ENCODE measurements around the gene TMEM59L. TPM values are rescaled to one million over a fixed set of nuclear protein-coding genes. Genes with fewer than 3 reads are reported as not detected.

The TMEM59L gene
- total RNA-seq, result 1.2 TPM

DNA sequence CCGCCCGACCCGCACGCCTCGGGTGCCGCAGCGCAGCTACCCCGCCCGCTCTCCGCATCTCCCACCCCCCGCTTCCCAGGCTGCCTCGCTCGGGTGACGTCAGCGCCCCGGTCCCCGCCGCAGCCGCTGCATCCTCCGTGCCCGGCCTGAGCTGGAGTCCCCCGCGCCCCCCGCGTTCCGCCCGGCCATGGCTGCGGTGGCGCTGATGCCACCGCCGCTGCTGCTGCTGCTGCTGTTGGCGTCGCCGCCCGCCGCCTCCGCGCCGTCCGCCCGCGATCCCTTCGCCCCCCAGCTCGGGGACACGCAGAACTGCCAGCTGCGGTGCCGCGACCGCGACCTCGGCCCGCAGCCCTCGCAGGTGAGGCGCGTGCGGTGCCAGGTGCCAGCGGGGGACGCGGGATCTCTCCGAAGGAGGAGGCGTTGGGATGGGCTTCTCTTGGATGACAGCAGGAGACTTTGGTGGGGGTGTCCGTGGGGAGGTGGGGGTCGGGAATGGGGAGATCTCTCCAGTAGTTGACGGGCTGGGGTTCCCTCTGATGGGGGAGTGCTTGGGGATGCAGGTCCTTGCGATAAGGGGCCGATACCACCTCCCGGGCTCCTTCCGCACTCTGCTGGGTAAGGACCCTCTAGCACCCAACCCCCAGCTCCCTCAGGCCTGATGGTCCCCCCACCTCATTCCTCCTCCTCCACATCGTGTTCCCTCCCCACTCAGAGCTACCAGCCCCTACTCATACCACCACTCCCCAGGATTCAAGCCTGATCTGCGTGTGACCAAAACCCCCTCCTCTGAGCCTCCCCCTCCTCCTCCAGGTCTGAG, at the start of gene TMEM59L:
Gene TMEM59L (plus strand): TSS at position 99 of the 817 bp plus-strand sequence. CDS start 89 bp downstream, at position 188.
- intact Hi-C loops (cut with DNase I), result no loop called here
- peak; percentile 25 for ATAC-seq
- DNase-seq (ENCODE audit: low spot score), result no peak

DNA sequence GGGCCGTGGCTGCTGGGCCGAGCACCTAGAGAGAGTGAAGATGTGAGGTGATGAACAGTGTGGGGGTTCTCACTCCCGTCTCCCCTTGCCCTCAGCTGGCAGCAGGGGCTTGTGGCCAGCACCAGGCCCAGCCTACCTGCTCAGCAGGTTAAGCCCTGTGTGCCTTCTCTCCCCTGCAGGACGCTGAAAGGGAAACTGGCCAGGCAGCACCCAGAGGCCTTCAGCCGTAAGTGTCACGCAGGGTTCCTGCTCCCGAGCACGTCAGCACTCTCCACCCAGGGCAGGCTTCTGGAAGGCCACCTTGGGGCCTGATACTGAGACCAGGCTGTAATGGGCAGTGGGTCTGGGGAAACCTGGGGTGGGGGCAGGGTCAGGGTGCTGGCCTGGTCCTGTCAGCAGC, 45.7 kb upstream of the TMEM59L start:
- no peak for DNase-seq (ENCODE audit: low spot score)
- no peak for ATAC-seq
- intact Hi-C loops (cut with DNase I), result loop anchor here (10.0 kb wide), 1 partner anchor 92 kb away; no protein-coding TSS in a partner anchor

DNA sequence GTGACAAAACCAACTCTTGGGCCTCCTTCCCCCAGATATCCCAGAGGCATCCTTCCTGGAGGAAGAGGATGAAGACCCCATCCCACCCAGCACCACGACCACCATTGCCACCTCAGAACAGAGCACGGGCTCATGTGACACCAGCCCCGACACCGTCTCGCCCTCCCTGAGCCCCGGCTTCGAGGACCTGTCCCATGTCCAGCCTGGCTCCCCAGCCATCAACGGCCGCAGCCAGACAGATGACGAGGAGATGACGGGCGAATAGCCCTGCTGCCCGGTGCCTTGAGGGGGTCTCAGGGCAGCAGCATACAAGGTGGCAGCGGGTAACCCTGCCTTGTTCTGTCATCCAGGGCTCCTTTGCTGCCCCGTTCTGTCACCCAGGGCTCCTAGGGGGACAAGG, 44.3 kb upstream of the TMEM59L start:
- no peak for ATAC-seq
- no peak for DNase-seq (ENCODE audit: low spot score)
- intact Hi-C loops (cut with DNase I), result loop anchor here (10.0 kb wide), 1 partner anchor 94 kb away; no protein-coding TSS in a partner anchor

- DNase-seq (ENCODE audit: low spot score) (peak; percentile 99), ATAC-seq (peak; percentile 97)
- intact Hi-C loops (cut with DNase I), result no loop called here
Measured at GRCh38 chr19:18571564-18572344, 40.9 kb upstream of the TMEM59L start, which contains the start of gene UBA52. Gene UBA52 (plus strand): TSS chr19:18571857. CDS start chr19:18573301, 1,444 bp downstream.

GRCh38 chr19:18574691-18575291, 37.9 kb upstream of the TMEM59L start:
- ATAC-seq (no peak), DNase-seq (ENCODE audit: low spot score) (no peak)
- intact Hi-C loops (cut with DNase I), result no loop called here

GRCh38 chr19:18576383-18576782, 36.3 kb upstream of the TMEM59L start:
- intact Hi-C loops (cut with DNase I), result no loop called here
- DNase-seq (ENCODE audit: low spot score) (no peak), ATAC-seq (no peak)

DNA sequence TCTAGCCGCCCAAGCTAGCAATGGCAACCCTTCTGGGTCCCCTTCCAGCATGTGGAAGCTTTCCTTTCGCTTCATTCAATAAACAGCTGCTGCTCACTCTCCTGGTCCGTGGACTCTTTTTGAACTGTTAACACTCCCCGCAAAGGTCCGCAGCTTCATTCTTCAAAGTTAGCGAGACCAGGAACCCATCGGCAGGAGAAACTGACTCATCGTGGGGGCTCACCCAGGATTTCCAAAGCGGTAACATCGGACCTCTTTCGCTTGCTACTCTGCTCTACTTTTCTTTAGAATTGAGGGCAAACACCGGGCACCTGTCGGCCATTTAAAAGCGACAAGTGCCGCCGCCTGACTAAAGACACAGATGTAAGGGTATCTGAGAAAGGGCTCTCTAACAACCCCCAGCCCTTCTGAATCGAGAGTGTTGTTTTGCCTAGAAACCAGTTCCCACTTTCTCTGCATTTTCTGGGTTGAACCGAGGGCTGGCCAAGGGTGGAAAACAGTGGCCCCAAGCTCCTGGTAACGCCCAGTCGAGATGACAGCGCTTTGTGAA, 35.2 kb upstream of the TMEM59L start:
- intact Hi-C loops (cut with DNase I), result no loop called here
- ATAC-seq (no peak), DNase-seq (ENCODE audit: low spot score) (no peak)

- intact Hi-C loops (cut with DNase I), result no loop called here
Measured at GRCh38 chr19:18580311-18580710, 32.4 kb upstream of the TMEM59L start.

DNA sequence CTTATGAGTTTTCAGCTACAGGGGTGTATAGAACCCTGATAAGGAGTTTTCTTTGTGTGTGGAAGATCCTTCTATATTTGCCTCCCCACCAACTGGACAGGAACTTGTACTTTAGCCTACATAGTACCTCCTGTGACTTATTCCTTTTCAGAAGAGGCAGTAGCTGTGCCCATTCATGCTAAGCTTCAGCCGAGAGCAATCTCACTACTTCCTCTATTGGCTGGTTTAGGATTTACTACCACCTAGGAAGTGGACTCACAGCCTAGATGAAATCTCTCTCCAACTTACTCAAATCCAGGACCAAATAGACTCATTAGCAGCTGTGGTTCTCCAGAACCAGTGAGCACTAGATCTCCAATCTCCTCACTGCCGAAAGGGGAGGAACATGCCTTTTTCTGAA, 26.4 kb upstream of the TMEM59L start:
- ATAC-seq (no peak), DNase-seq (ENCODE audit: low spot score) (no peak)
- intact Hi-C loops (cut with DNase I), result no loop called here

More at GRCh38 chr19:18580311-18580710, 32.4 kb upstream of the TMEM59L start:
- ATAC-seq (no peak), DNase-seq (ENCODE audit: low spot score) (no peak)

DNA sequence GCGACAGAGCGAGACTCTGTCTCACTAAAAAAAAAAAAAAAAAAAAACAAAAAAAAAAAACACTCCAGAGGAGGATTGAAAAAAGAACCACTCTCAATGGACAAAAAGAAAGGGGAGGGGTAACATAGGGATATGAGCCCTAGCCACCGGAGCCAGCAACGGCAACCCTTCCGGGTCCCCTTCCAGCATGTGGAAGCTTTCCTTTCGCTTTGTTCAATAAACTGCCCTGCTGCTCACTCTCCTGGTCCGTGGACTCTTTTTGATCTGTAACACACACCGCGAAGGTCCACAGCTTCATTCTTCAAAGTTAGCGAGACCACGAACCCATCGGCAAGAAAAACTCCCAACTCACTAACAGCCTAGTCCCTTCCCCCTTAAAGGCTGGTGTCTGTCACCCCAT, 25.1 kb upstream of the TMEM59L start:
- intact Hi-C loops (cut with DNase I), result no loop called here
- no peak for DNase-seq (ENCODE audit: low spot score)
- ATAC-seq, result no peak

- DNase-seq (ENCODE audit: low spot score), result no peak
- intact Hi-C loops (cut with DNase I), result no loop called here
- ATAC-seq, result no peak
Measured at GRCh38 chr19:18587962-18588610, 24.6 kb upstream of the TMEM59L start.

GRCh38 chr19:18588611-18589379, 23.9 kb upstream of the TMEM59L start, which contains the start of gene REX1BD:
Gene REX1BD (plus strand): TSS chr19:18588798. CDS start chr19:18588802, 4 bp downstream.
- DNase-seq (ENCODE audit: low spot score), result peak; percentile 91
- intact Hi-C loops (cut with DNase I), result no loop called here

GRCh38 chr19:18589380-18590272, 23.0 kb upstream of the TMEM59L start:
- ATAC-seq (peak; percentile 60), DNase-seq (ENCODE audit: low spot score) (peak; percentile 82)
- intact Hi-C loops (cut with DNase I), result loop anchor here (5.0 to 10.0 kb wide), 2 partner anchors 85 to 258 kb away; no protein-coding TSS in a partner anchor

More at GRCh38 chr19:18588611-18589379, 23.9 kb upstream of the TMEM59L start, which contains the start of gene REX1BD:
- peak; percentile 78 for ATAC-seq

DNA sequence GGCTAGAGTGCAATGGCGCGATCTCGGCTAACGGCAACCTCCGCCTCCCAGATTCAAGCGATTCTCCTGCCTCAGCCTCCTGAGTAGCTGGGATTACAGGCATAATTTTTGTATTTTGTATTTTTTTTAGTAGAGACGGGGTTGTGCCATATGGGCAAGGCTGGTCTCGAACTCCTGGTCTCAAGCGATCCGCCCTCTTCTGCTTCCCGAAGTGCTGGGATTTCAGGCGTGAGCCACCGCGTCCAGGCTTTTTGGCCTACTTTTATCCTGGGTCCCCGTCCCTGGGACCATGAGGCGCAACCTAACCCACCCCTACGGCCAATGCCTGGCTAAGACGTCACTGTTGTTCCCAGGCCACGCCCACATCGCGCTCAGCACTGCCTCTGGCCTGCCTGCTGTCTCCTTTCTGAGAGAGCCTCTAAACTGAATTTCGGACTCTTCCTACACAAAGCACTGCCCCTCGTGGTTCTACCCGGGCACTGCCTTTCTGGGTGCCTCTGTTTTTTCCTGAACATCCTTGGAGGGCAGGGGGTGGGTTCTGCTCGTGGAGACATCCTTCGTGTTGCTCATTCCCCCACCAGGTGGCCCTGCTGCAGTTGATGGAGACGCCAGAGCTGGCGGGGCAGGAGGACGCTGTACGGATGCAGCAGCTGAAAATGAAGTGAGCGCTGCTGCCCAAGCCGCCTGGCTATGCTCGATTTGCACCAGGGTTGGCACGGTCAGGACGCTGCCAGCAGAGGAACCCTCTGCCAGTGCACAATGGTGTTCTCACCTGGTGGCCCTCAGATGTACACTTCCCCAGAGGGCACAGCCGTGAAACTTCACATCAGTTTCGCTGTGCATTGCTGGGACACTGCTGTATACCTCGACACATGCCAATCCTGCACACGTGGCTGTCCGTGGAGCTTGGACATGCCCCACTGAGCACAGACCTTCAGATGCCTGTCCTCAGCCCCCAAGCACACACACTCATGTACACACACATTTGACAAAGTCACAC, 22.1 kb upstream of the TMEM59L start:
- intact Hi-C loops (cut with DNase I), result loop anchor here (5.0 to 10.0 kb wide), 2 partner anchors 84 to 257 kb away; no protein-coding TSS in a partner anchor
- DNase-seq (ENCODE audit: low spot score) (peak; percentile 82), ATAC-seq (peak; percentile 63)

- intact Hi-C loops (cut with DNase I), result loop anchor here (5.0 to 10.0 kb wide), 2 partner anchors 83 to 255 kb away; no protein-coding TSS in a partner anchor
- DNase-seq (ENCODE audit: low spot score) (no peak), ATAC-seq (peak; percentile 3)
Measured at GRCh38 chr19:18591735-18592385, 20.8 kb upstream of the TMEM59L start.

Data from sciatic nerve (tissue), 2 donors.